ENCODE results near the gene GPR61.
A peak's percentile ranks its signal among the peaks of the same experiment; 100 is the strongest.

Gene GPR61

GRCh38 chr1:109537450-109538178 lies 2.1 kb upstream of the GPR61 start:
- DNase-seq = no peak

GRCh38 chr1:109538827-109539555 lies 681 bp upstream of the GPR61 start:
- DNase-seq = no peak

GRCh38 chr1:109541102-109541501 lies 1.4 kb downstream of the GPR61 start:
- no peak for DNase-seq

- no peak for DNase-seq
These were observed 3.0 kb downstream of the GPR61 start for GRCh38 chr1:109542657-109543056.

- no peak for DNase-seq
These were observed 3.8 kb downstream of the GPR61 start for GRCh38 chr1:109543283-109543987.

GRCh38 chr1:109543988-109544735 lies 4.5 kb downstream of the GPR61 start:
- no peak for DNase-seq

GRCh38 chr1:109546311-109547109 lies 6.8 kb downstream of the GPR61 start:
- DNase-seq = peak; percentile 72

- no peak for DNase-seq
These were observed 8.0 kb downstream of the GPR61 start for GRCh38 chr1:109547463-109548320.

GRCh38 chr1:109548321-109549267 lies 8.9 kb downstream of the GPR61 start, which contains the start of gene GNAI3:
Gene GNAI3, plus strand, starts transcription at chr1:109548615. Its CDS starts 106 bp downstream, at chr1:109548721.
- peak; percentile 92 for DNase-seq

GRCh38 chr1:109556563-109556962 lies 16.9 kb downstream of the GPR61 start:
- DNase-seq = no peak

GRCh38 chr1:109557520-109557919 lies 17.8 kb downstream of the GPR61 start:
- peak; percentile 8 for DNase-seq

GRCh38 chr1:109559995-109560394 lies 20.3 kb downstream of the GPR61 start:
- DNase-seq = no peak

GRCh38 chr1:109564194-109564878 lies 24.7 kb downstream of the GPR61 start:
- DNase-seq = no peak

- no peak for DNase-seq
These were observed 25.6 kb downstream of the GPR61 start for GRCh38 chr1:109565241-109565640.

- DNase-seq = no peak
These were observed 27.3 kb downstream of the GPR61 start for GRCh38 chr1:109566982-109567381.

- no peak for DNase-seq
These were observed 28.4 kb downstream of the GPR61 start for GRCh38 chr1:109567877-109568672.

GRCh38 chr1:109569323-109569722 lies 29.7 kb downstream of the GPR61 start:
- no peak for DNase-seq

- peak; percentile 33 for DNase-seq
These were observed 30.7 kb downstream of the GPR61 start for GRCh38 chr1:109570414-109570813.

Measured in NCI-H510A (cell line).